ENCODE results near the gene MITF. TPM values are rescaled to one million over a fixed set of nuclear protein-coding genes. Genes with fewer than 3 reads are reported as not detected.

Gene MITF
- total RNA-seq, 1 experiment from 2014 or later, result 1.9 TPM

- Histone ChIP-seq H3K9me3 (ENCODE audit: control insufficient read depth in 1 of 2, insufficient read depth in 1 of 2, low read depth in 1 of 2, low read length in 2 of 2) (no peaks in the 10 kb centered on the region), H3K27me3 (ENCODE audit: insufficient read depth, low read length) (no peaks in the 10 kb centered on the region), H2AFZ (ENCODE audit: low read depth, low read length, poor library complexity, severe bottlenecking) (no peak overlapping the region), H3K9me2 (ENCODE audit: insufficient read depth) (no peaks in the 10 kb centered on the region), H3K4me3 (replicated peaks in 1 of 2; ENCODE audit: low read depth in 1 of 2, low read length in 2 of 2) (no peak overlapping the region), H3K36me3 (ENCODE audit: control insufficient read depth in 1 of 2, insufficient read depth in 2 of 2, low read length in 2 of 2) (no peaks in the 10 kb centered on the region), H3K79me2 (ENCODE audit: insufficient read depth, low read length) (no peaks in the 10 kb centered on the region), H4K20me1 (ENCODE audit: insufficient read depth) (no peaks in the 10 kb centered on the region), H3K27ac (ENCODE audit: low read depth, low read length) (no peak overlapping the region), H3K4me1 (ENCODE audit: control insufficient read depth in 1 of 2, insufficient read depth in 2 of 2, low read length in 2 of 2) (no peaks in the 10 kb centered on the region), H3K9ac (ENCODE audit: low read length) (no peak overlapping the region), H3K4me2 (ENCODE audit: low read length) (no peak overlapping the region)
- ATAC-seq (no peak), DNase-seq (ENCODE audit: low read depth, low spot score) (no peak)
- intact Hi-C loops (cut with micrococcal nuclease), result no loop called here
- RAD21 ChIA-PET (ENCODE audit: low non-redundant PET in 1 of 2, low total read pairs in 2 of 2, uncharacterized antibody in 2 of 2, unreplicated experiment in 2 of 2), result no interaction called here
- TF ChIP-seq, protein P1, sequence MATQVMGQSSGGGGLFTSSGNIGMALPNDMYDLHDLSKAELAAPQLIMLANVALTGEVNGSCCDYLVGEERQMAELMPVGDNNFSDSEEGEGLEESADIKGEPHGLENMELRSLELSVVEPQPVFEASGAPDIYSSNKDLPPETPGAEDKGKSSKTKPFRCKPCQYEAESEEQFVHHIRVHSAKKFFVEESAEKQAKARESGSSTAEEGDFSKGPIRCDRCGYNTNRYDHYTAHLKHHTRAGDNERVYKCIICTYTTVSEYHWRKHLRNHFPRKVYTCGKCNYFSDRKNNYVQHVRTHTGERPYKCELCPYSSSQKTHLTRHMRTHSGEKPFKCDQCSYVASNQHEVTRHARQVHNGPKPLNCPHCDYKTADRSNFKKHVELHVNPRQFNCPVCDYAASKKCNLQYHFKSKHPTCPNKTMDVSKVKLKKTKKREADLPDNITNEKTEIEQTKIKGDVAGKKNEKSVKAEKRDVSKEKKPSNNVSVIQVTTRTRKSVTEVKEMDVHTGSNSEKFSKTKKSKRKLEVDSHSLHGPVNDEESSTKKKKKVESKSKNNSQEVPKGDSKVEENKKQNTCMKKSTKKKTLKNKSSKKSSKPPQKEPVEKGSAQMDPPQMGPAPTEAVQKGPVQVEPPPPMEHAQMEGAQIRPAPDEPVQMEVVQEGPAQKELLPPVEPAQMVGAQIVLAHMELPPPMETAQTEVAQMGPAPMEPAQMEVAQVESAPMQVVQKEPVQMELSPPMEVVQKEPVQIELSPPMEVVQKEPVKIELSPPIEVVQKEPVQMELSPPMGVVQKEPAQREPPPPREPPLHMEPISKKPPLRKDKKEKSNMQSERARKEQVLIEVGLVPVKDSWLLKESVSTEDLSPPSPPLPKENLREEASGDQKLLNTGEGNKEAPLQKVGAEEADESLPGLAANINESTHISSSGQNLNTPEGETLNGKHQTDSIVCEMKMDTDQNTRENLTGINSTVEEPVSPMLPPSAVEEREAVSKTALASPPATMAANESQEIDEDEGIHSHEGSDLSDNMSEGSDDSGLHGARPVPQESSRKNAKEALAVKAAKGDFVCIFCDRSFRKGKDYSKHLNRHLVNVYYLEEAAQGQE (IDR thresholded peaks at IDR 0.05; ENCODE audit: low read depth), result no peak
- no peak for TF ChIP-seq CBX3 (IDR thresholded peaks at IDR 0.05; ENCODE audit: low read depth)
- TF ChIP-seq TCF7L2 (IDR thresholded peaks at IDR 0.05; ENCODE audit: borderline replicate concordance, extremely low read depth, insufficient read depth, insufficient read length), result no peak
- no peak for TF ChIP-seq ELF1 (IDR thresholded peaks at IDR 0.05; ENCODE audit: borderline replicate concordance, low read depth)
- TF ChIP-seq MAX (IDR thresholded peaks at IDR 0.05), result no peak
- TF ChIP-seq CEBPB (IDR thresholded peaks at IDR 0.05; ENCODE audit: low read depth), result no peak
- TF ChIP-seq, protein P2, sequence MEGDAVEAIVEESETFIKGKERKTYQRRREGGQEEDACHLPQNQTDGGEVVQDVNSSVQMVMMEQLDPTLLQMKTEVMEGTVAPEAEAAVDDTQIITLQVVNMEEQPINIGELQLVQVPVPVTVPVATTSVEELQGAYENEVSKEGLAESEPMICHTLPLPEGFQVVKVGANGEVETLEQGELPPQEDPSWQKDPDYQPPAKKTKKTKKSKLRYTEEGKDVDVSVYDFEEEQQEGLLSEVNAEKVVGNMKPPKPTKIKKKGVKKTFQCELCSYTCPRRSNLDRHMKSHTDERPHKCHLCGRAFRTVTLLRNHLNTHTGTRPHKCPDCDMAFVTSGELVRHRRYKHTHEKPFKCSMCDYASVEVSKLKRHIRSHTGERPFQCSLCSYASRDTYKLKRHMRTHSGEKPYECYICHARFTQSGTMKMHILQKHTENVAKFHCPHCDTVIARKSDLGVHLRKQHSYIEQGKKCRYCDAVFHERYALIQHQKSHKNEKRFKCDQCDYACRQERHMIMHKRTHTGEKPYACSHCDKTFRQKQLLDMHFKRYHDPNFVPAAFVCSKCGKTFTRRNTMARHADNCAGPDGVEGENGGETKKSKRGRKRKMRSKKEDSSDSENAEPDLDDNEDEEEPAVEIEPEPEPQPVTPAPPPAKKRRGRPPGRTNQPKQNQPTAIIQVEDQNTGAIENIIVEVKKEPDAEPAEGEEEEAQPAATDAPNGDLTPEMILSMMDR (IDR thresholded peaks at IDR 0.05 in 2 of 3, conservative IDR thresholded peaks at IDR 0.05 in 1 of 3; ENCODE audit: borderline replicate concordance in 1 of 3, insufficient read depth in 1 of 3, low read depth in 2 of 3, low read length in 2 of 3), result no peak
- no peak for TF ChIP-seq RAD21 (IDR thresholded peaks at IDR 0.05; ENCODE audit: low read depth)
- TF ChIP-seq JUND (IDR thresholded peaks at IDR 0.05), result no peak
- no peak for TF ChIP-seq EZH2 (IDR thresholded peaks at IDR 0.05)
- no peak for TF ChIP-seq EGR1 (IDR thresholded peaks at IDR 0.05; ENCODE audit: low read depth)
- no peak for TF ChIP-seq YY1 (IDR thresholded peaks at IDR 0.05; ENCODE audit: extremely low read depth, insufficient replicate concordance, low read depth, low read length)
- no peak for TF ChIP-seq SRF (IDR thresholded peaks at IDR 0.05; ENCODE audit: low read depth)
- TF ChIP-seq SP1 (IDR thresholded peaks at IDR 0.05; ENCODE audit: low read depth), result no peak
- TF ChIP-seq POLR2AphosphoS5 (IDR thresholded peaks at IDR 0.05; ENCODE audit: low read depth, low read length), result no peak
- no peak for TF ChIP-seq ZBTB33 (IDR thresholded peaks at IDR 0.05; ENCODE audit: extremely low read depth, insufficient replicate concordance, low read length)
- no peak for TF ChIP-seq FOSL1 (IDR thresholded peaks at IDR 0.05; ENCODE audit: low read depth)
- no peak for TF ChIP-seq ZFX (IDR thresholded peaks at IDR 0.05)
- no peak for TF ChIP-seq ZNF274 (IDR thresholded peaks at IDR 0.05; ENCODE audit: low read depth, low read length)
- CTCF ChIA-PET, result no interaction called here
- POLR2A ChIA-PET, result no interaction called here
- BruUV-seq (replicated peaks), result no TSS peak
Measured at GRCh38 chr3:69807674-69808073, 68.4 kb downstream of the MITF start.

Data from HCT116 (cell line).